GM12801 (cell line): ENCODE results near the gene ATAD3C.

Experiments
- CTCF ChIP-seq: IDR thresholded peaks from one replicate; pipeline ENCODE4 v1.5.1; 2011; ENCODE audit warnings: control low read depth; ENCODE audit not compliant: insufficient read length; ENCODE audit errors: extremely low read depth

ATAD3C gene

GRCh38 chr1:1449099-1449739 lies at the start of gene ATAD3C:
Gene ATAD3C, plus strand, starts transcription at chr1:1449689. Its CDS starts 995 bp downstream, at chr1:1450684.
- TF ChIP-seq CTCF: no peak

- TF ChIP-seq CTCF: no peak
Observed at GRCh38 chr1:1399872-1400575, 49.5 kb upstream of the ATAD3C start.

- no peak for TF ChIP-seq CTCF
Observed at GRCh38 chr1:1400576-1401456, 48.7 kb upstream of the ATAD3C start.

GRCh38 chr1:1401457-1402010 lies 48.0 kb upstream of the ATAD3C start:
- no peak for TF ChIP-seq CTCF

GRCh38 chr1:1402072-1402900 lies 47.2 kb upstream of the ATAD3C start:
- TF ChIP-seq CTCF: no peak

- no peak for TF ChIP-seq CTCF
Observed at GRCh38 chr1:1403653-1404052, 45.8 kb upstream of the ATAD3C start.
